K562 (cell line): ENCODE results near the gene ERN1. TPM values are rescaled to one million over a fixed set of nuclear protein-coding genes. Genes with fewer than 3 reads are reported as not detected.

Source experiments
- ATAC-seq: fragments of 200-7000 bp; cut with Tn5 transposase; 3 replicates; pipeline ENCODE4 v1.9.1; 2020; ENCODE audit warnings: moderate library complexity
- BruUV-seq: library from RNA; stranded (reverse); fragments of 400-500 nt; replicated peaks from 2 replicates; lab custom pipeline; 2021; lab: Mats Ljungman, UMichigan
- CTCF ChIA-PET: fragments of 300-600 bp; formaldehyde crosslinking; extraction: SDS; loops from one replicate; lab custom pipeline; 2021; ENCODE audit warnings: low intra/inter-chr PET ratio; lab: Yijun Ruan, JAX
- POLR2A ChIA-PET: fragments of 300-600, 350-650 bp; sonication (Branson Sonifier 250); formaldehyde crosslinking; extraction: SDS; loops from one replicate; lab custom pipeline; 2021; ENCODE audit warnings: antibody characterized with exemption, inconsistent platforms; lab: Yijun Ruan, JAX
- DNase-seq, 4 experiments: peaks; one replicate each; pipeline versions ENCODE4 v3.0.0 to v3.0.0-alpha.2; 2011 to 2018; ENCODE audit warnings: low spot score in 3 of 4, mixed read lengths in 3 of 4; ENCODE audit errors: extremely low read depth in 1 of 4
- FAIRE-seq: peaks from 2 replicates; lab custom pipeline; 2011; peaks lifted over from hg19 to GRCh38; lab: Jason Lieb, UNC
- H2AFZ ChIP-seq: 2 replicates; pipeline ENCODE4 v1.6.0; 2011; ENCODE audit warnings: low read depth, low read length, control low read depth, inconsistent platforms
- H3K27ac ChIP-seq: fragments of 200-600 bp; 3 replicates; pipeline ENCODE4 v1.8.0; 2011; ENCODE audit warnings: low read depth, mild to moderate bottlenecking, control low read depth, inconsistent platforms, low read length, moderate library complexity, mixed read lengths; ENCODE audit errors: extremely low read depth
- H3K27me3 ChIP-seq, 2 experiments: fragments of 300-600 bp in 1 of 2; 2 replicates in 1 of 2; 3 replicates in 1 of 2; pipeline versions ENCODE4 v1.6.0 to v1.8.0; 2011; ENCODE audit warnings: inconsistent platforms in 2 of 2, low read length in 2 of 2, mild to moderate bottlenecking in 1 of 2, mixed read lengths in 1 of 2, moderate library complexity in 1 of 2; ENCODE audit not compliant: control insufficient read depth in 2 of 2, insufficient read depth in 2 of 2
- H3K36me3 ChIP-seq: fragments of 300-600 bp; 3 replicates; pipeline ENCODE4 v1.8.0; 2011; ENCODE audit warnings: mild to moderate bottlenecking, low read length, inconsistent platforms; ENCODE audit not compliant: control insufficient read depth, insufficient read depth
- H3K4me1 ChIP-seq, 2 experiments: fragments of 200-600 bp in 1 of 2; replicated peaks in 1 of 2; 2 replicates in 1 of 2; 3 replicates in 1 of 2; pipeline versions ENCODE4 v1.5.1 to v1.8.0; 2011; ENCODE audit warnings: inconsistent platforms in 2 of 2, low read length in 2 of 2, mild to moderate bottlenecking in 1 of 2, mixed read lengths in 1 of 2, moderate library complexity in 1 of 2; ENCODE audit not compliant: control insufficient read depth in 2 of 2, insufficient read depth in 2 of 2
- H3K4me2 ChIP-seq: 2 replicates; pipeline ENCODE4 v1.6.1; 2011; ENCODE audit warnings: low read length, control low read depth, inconsistent platforms, mixed read lengths; ENCODE audit not compliant: insufficient read depth
- H3K4me3 ChIP-seq: fragments of 200-600 bp; sonication (generic), shearing (Covaris generic); 2 replicates; pipeline ENCODE4 v1.5.1; 2016; ENCODE audit warnings: control low read depth, inconsistent platforms
- H3K79me2 ChIP-seq: fragments of 200-600 bp; 3 replicates; pipeline ENCODE4 v1.8.0; 2011; ENCODE audit warnings: low read length, inconsistent platforms; ENCODE audit not compliant: control insufficient read depth, insufficient read depth
- H3K9ac ChIP-seq, 2 experiments: 2 replicates each; pipeline versions ENCODE4 v1.6.0 to v1.6.1; 2011; ENCODE audit warnings: low read depth in 2 of 2, low read length in 2 of 2, control low read depth in 1 of 2, inconsistent platforms in 1 of 2, mild to moderate bottlenecking in 1 of 2, mixed read lengths in 1 of 2; ENCODE audit not compliant: insufficient read depth in 1 of 2
- H3K9me1 ChIP-seq: one replicate; pipeline ENCODE4 v1.6.0; 2011; ENCODE audit warnings: inconsistent platforms, mild to moderate bottlenecking, low read length, moderate library complexity; ENCODE audit not compliant: control insufficient read depth, insufficient read depth
- H3K9me3 ChIP-seq: replicated peaks from 2 replicates; pipeline ENCODE4 v1.5.1; 2011; ENCODE audit warnings: low read depth, low read length, inconsistent platforms; ENCODE audit not compliant: control insufficient read depth, insufficient read depth
- H4K20me1 ChIP-seq: replicated peaks from 2 replicates; pipeline ENCODE4 v1.6.1; 2011; ENCODE audit warnings: low read length, inconsistent platforms, mixed read lengths; ENCODE audit not compliant: control insufficient read depth, insufficient read depth
- CBFA2T3 ChIP-seq: fragments of 450-650 bp; IDR thresholded peaks from 2 replicates; pipeline ENCODE4 v1.6.1; 2017
- EGR1 ChIP-seq: fragments of 450-650 bp; conservative IDR thresholded peaks from 2 replicates; pipeline ENCODE4 v1.6.1; 2017; ENCODE audit warnings: mild to moderate bottlenecking
- GABPA ChIP-seq: fragments of 200-800 bp; sonication (Bioruptor generic); conservative IDR thresholded peaks from 2 replicates; pipeline ENCODE4 v1.6.1; 2016; ENCODE audit warnings: low read depth, missing genetic modification characterization, missing compliant biosample characterization
- GATAD2B ChIP-seq: fragments of 450-650 bp; IDR thresholded peaks from 2 replicates; pipeline ENCODE4 v1.6.1; 2017; ENCODE audit warnings: mild to moderate bottlenecking, borderline replicate concordance
- JUND ChIP-seq, 2 experiments: IDR thresholded peaks; 2 replicates in 1 of 2; 3 replicates in 1 of 2; pipeline ENCODE4 v1.6.1; 2011; ENCODE audit warnings: borderline replicate concordance in 2 of 2, low read depth in 2 of 2, low read length in 2 of 2, improper control_type of control experiment in 1 of 2, missing biosample characterization in 1 of 2, missing genetic modification characterization in 1 of 2, missing genetic modification reagents in 1 of 2
- KAT7 ChIP-seq: sonication (generic); formaldehyde crosslinking; IDR thresholded peaks from 2 replicates; pipeline ENCODE4 v1.8.0; 2022; ENCODE audit warnings: missing genetic modification reagents, mild to moderate bottlenecking, borderline replicate concordance
- KDM4B ChIP-seq, 2 experiments: fragments of 450-650 bp in 1 of 2; sonication (generic) in 1 of 2; IDR thresholded peaks; 2 replicates each; pipeline ENCODE4 v1.6.1; 2016 to 2017; ENCODE audit warnings: borderline replicate concordance in 2 of 2, antibody characterized with exemption in 1 of 2, low read depth in 1 of 2, mild to moderate bottlenecking in 1 of 2
- MAFG ChIP-seq: fragments of 450-650 bp; conservative IDR thresholded peaks from 2 replicates; pipeline ENCODE4 v1.6.1; 2016; ENCODE audit warnings: missing genetic modification characterization, missing compliant biosample characterization
- NCOA4 ChIP-seq: fragments of 450-650 bp; IDR thresholded peaks from 2 replicates; pipeline ENCODE4 v1.6.1; 2018; ENCODE audit warnings: mild to moderate bottlenecking; ENCODE audit not compliant: partially characterized antibody
- SIRT6 ChIP-seq: IDR thresholded peaks from one replicate; pipeline ENCODE4 v1.6.1; 2012; ENCODE audit warnings: low read depth, mild to moderate bottlenecking, control low read depth, inconsistent platforms, low read length, moderate library complexity
- THRAP3 ChIP-seq: fragments of 450-650 bp; IDR thresholded peaks from 2 replicates; pipeline ENCODE4 v1.6.1; 2016; ENCODE audit warnings: mild to moderate bottlenecking, inconsistent platforms, borderline replicate concordance
- ZNF316 ChIP-seq: fragments of 450-650 bp; IDR thresholded peaks from 2 replicates; pipeline ENCODE4 v1.6.1; 2016
- WGBS: fragments of 100-300 bp; shearing (Covaris generic); methylation state at CpG from one replicate; pipeline ENCODE4 v1.1.6; 2016; ENCODE audit warnings: low coverage, mixed read lengths; ENCODE audit not compliant: insufficient coverage; ENCODE audit errors: missing lambda C conversion rate; 5-methylcytosine and 5-hydroxymethylcytosine counted together
- in situ Hi-C: fragments of 300-500 bp; cut with MboI; formaldehyde crosslinking; loops from 4 replicates; pipeline ENCODE4 v1.15.0; 2018; ENCODE audit warnings: inconsistent platforms, mixed read lengths
- intact Hi-C: fragments of 100-400 bp; cut with micrococcal nuclease; formaldehyde crosslinking; loops from 2 replicates; pipeline ENCODE4 v1.14.2; 2022
- polyA plus RNA-seq, 8 experiments: library from polyadenylated mRNA; depleted of rRNA in 4 of 8; stranded (reverse) in 5 of 8; unstranded in 3 of 8; fragments of >200 nt; fragmentation: Nextera tagmentation in 2 of 8; fragmentation: Illumina TruSeq in 1 of 8; extraction: Ambion mirVana in 2 of 8; extraction: Trizol in 1 of 8; gene quantifications; 2 replicates each; pipeline versions ENCODE4 v1.2.1 to v1.2.3, GENCODE V29; 2011 to 2014; ENCODE audit warnings: inconsistent platforms in 1 of 8, missing spikeins in 1 of 8
- small RNA-seq: library from RNA; depleted of rRNA; stranded (forward); fragments of <200 nt; gene quantifications from one replicate; pipeline ENCODE3, GENCODE V24; 2014
- total RNA-seq, 7 experiments: library from RNA; depleted of rRNA in 6 of 7; stranded (reverse); fragments of >200 nt in 6 of 7; fragmentation: Illumina TruSeq in 2 of 7; extraction: Trizol in 2 of 7; gene quantifications; 2 replicates each; pipeline versions ENCODE4 v1.2.1 to v1.2.3, GENCODE V29; 2011 to 2021; ENCODE audit warnings: low replicate concordance in 1 of 7

ERN1 gene
- total and polyA plus RNA-seq, 9 of the 15 experiments (the other 6 are each of a cell fraction or from before 2014, with no cell fraction given), result 2.1 to 22.5 (median 7.3) TPM

DNA sequence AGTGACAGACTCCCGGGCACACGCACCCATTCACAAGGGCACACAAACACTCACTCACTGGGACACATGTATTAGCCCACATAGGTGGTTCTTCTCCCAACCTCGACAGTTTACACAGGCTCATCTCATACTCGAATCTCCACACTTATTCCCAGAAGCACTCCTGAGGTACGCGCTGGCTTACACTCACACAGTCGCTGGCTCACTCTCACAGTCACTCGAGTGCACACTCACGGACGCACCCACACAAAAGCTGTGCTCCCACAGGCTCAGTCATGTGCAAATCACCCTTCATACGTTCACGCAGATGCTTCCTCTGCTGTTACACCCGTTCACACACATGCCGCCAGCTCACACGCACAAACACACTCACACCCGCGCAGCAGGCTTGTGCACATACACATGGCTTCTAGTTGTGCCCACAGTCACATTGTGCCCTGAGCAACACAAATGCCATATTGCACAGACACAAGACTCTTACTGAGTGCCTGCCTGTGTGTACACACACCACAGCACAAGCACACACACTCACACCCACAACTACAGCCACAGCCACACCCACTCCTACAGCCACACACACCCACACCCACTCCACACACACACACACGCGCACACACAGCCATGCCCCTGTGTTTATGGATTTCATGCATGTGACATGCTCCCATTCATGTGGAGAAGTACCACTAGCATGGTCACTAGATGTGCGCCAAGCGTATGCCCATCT is 140.2 kb downstream of the ERN1 start:
- Histone ChIP-seq H3K9me3 (no peaks in the 10 kb centered on the region), H3K27me3 (peaks cover 12 to 28% of the 10 kb centered on the region in 2 experiments; a peak in 4 of 5 replicates), H3K9ac (peak overlapping the region in 1 of 2 experiments; percentile 79; a peak in 1 of 4 replicates), H2AFZ (no peak overlapping the region), H3K9me1 (no peaks in the 10 kb centered on the region), H3K4me3 (no peak overlapping the region), H4K20me1 (no peaks in the 10 kb centered on the region), H3K79me2 (no peaks in the 10 kb centered on the region), H3K36me3 (no peaks in the 10 kb centered on the region), H3K27ac (no peak overlapping the region), H3K4me2 (no peak overlapping the region), H3K4me1 (peaks cover 7 to 34% of the 10 kb centered on the region in 2 experiments)
- TF ChIP-seq NCOA4 (no peak), GABPA (tag) (no peak), CBFA2T3 (no peak), SIRT6 (no peak), ZNF316 (no peak), JUND (IDR thresholded peaks at IDR 0.05; ENCODE audit: borderline replicate concordance, low read depth, low read length) (no peak), JUND (tag; IDR thresholded peaks at IDR 0.05; ENCODE audit: borderline replicate concordance, low read depth, low read length) (no peak), KDM4B (IDR thresholded peaks at IDR 0.05; ENCODE audit: borderline replicate concordance in 2 of 2, low read depth in 1 of 2) (0 out of 4 replicates have a peak, but pooled peaks of 1 of the 2 experiments have one; percentile 6), GATAD2B (no peak), KAT7 (no peak), EGR1 (peak; percentile 59), MAFG (tag) (no peak), THRAP3 (no peak)
- in situ Hi-C loops, result no loop called here
- ATAC-seq (no peak), DNase-seq (no peak), FAIRE-seq (no peak)
- ChIA-PET POLR2A (interaction anchor here (0.7 to 1.6 kb wide), 6 partner anchors 10 to 156 kb away, joined by 3 to 6 read pairs (median 5); no protein-coding TSS in a partner anchor), CTCF (interaction anchor here (0.8 to 1.0 kb wide), 2 partner anchors 70 to 71 kb away, joined by 3 read pairs; partner anchors contain the start of gene GH1)
- 48% methylated on average over 21 of the region's 21 CpGs for WGBS
- intact Hi-C loops, result loop anchor here (2.0 to 5.0 kb wide), 3 partner anchors 38 to 71 kb away; partner anchors contain the start of gene GH1
- BruUV-seq, result no TSS peak

Small RNAs within 50 kb of the gene (small RNA-seq; reads per million reads assigned to genes)
- gene SNORD104, result 160,499 reads per million, percentile 100 among the genes with 10 or more reads in this experiment

Other genes starting within 250 kb of the ERN1 start
Only the 7 nearest of the 9 such genes appear.
- not detected in 2 replicates for gene CSHL1, start 218.9 kb downstream of the ERN1 start, total RNA-seq (2014; rRNA removed)
- not detected in 2 replicates for gene CSHL1, start 218.9 kb downstream of the ERN1 start, total RNA-seq (2014; rRNA removed; fragmentation: Illumina TruSeq; extraction: Trizol)
- not detected in 2 replicates for gene CSHL1, start 218.9 kb downstream of the ERN1 start, total RNA-seq (2015; rRNA removed; fragmentation: Illumina TruSeq; extraction: Trizol)
- not detected in 2 replicates for gene CSHL1, start 218.9 kb downstream of the ERN1 start, total RNA-seq (2021)
- not detected in 2 replicates for gene CSHL1, start 218.9 kb downstream of the ERN1 start, polyA plus RNA-seq (2011; rRNA removed)
- gene CSHL1, start 218.9 kb downstream of the ERN1 start, polyA plus RNA-seq (2014; fragmentation: Illumina TruSeq; extraction: Trizol), result not detected in 2 replicates
- gene CSHL1, start 218.9 kb downstream of the ERN1 start, polyA plus RNA-seq (2014; fragmentation: Nextera tagmentation; extraction: Ambion mirVana), result not detected
- not detected in 2 replicates for gene CSHL1, start 218.9 kb downstream of the ERN1 start, polyA plus RNA-seq (2014; rRNA removed)
- not detected in 2 replicates for gene GH1, start 211.3 kb downstream of the ERN1 start, total RNA-seq (2014; rRNA removed)
- not detected in 2 replicates for gene GH1, start 211.3 kb downstream of the ERN1 start, total RNA-seq (2014; rRNA removed; fragmentation: Illumina TruSeq; extraction: Trizol)
- not detected in 2 replicates for gene GH1, start 211.3 kb downstream of the ERN1 start, total RNA-seq (2015; rRNA removed; fragmentation: Illumina TruSeq; extraction: Trizol)
- not detected in 2 replicates for gene GH1, start 211.3 kb downstream of the ERN1 start, total RNA-seq (2021)
- gene GH1, start 211.3 kb downstream of the ERN1 start, polyA plus RNA-seq (2011; rRNA removed), result not detected in 2 replicates
- not detected in 2 replicates for gene GH1, start 211.3 kb downstream of the ERN1 start, polyA plus RNA-seq (2014; fragmentation: Illumina TruSeq; extraction: Trizol)
- not detected for gene GH1, start 211.3 kb downstream of the ERN1 start, polyA plus RNA-seq (2014; fragmentation: Nextera tagmentation; extraction: Ambion mirVana)
- not detected in 2 replicates for gene GH1, start 211.3 kb downstream of the ERN1 start, polyA plus RNA-seq (2014; rRNA removed)
- gene CD79B, start 197.8 kb downstream of the ERN1 start, total RNA-seq (2014; rRNA removed), result not detected in 2 replicates
- gene CD79B, start 197.8 kb downstream of the ERN1 start, total RNA-seq (2014; rRNA removed; fragmentation: Illumina TruSeq; extraction: Trizol), result 0.44 TPM in 1 of 2 replicates, not detected in the other
- not detected in 2 replicates for gene CD79B, start 197.8 kb downstream of the ERN1 start, total RNA-seq (2015; rRNA removed; fragmentation: Illumina TruSeq; extraction: Trizol)
- 0.38 and 0.62 TPM in 2 replicates for gene CD79B, start 197.8 kb downstream of the ERN1 start, total RNA-seq (2021)
- 0.34 and 0.50 TPM in 2 replicates for gene CD79B, start 197.8 kb downstream of the ERN1 start, polyA plus RNA-seq (2011; rRNA removed)
- gene CD79B, start 197.8 kb downstream of the ERN1 start, polyA plus RNA-seq (2014; fragmentation: Illumina TruSeq; extraction: Trizol), result 0.12 and 0.39 TPM in 2 replicates
- under 1 TPM; 0.15 to 0.18 TPM for gene CD79B, start 197.8 kb downstream of the ERN1 start, polyA plus RNA-seq (2014; fragmentation: Nextera tagmentation; extraction: Ambion mirVana)
- 0.57 TPM in 1 of 2 replicates, not detected in the other for gene CD79B, start 197.8 kb downstream of the ERN1 start, polyA plus RNA-seq (2014; rRNA removed)
- 1.6 and 1.8 TPM in 2 replicates for gene SCN4A, start 157.2 kb downstream of the ERN1 start, total RNA-seq (2014; rRNA removed)
- 0.73 and 1.4 TPM in 2 replicates for gene SCN4A, start 157.2 kb downstream of the ERN1 start, total RNA-seq (2014; rRNA removed; fragmentation: Illumina TruSeq; extraction: Trizol)
- gene SCN4A, start 157.2 kb downstream of the ERN1 start, total RNA-seq (2015; rRNA removed; fragmentation: Illumina TruSeq; extraction: Trizol), result 0.08 and 0.29 TPM in 2 replicates
- 1.1 and 1.4 TPM in 2 replicates for gene SCN4A, start 157.2 kb downstream of the ERN1 start, total RNA-seq (2021)
- gene SCN4A, start 157.2 kb downstream of the ERN1 start, polyA plus RNA-seq (2011; rRNA removed), result 0.50 and 0.60 TPM in 2 replicates
- gene SCN4A, start 157.2 kb downstream of the ERN1 start, polyA plus RNA-seq (2014; fragmentation: Illumina TruSeq; extraction: Trizol), result 1.9 and 4.6 TPM in 2 replicates
- gene SCN4A, start 157.2 kb downstream of the ERN1 start, polyA plus RNA-seq (2014; fragmentation: Nextera tagmentation; extraction: Ambion mirVana), result 1 to 10 TPM; 1.7 to 2.6 TPM
- 0.54 and 2.1 TPM in 2 replicates for gene SCN4A, start 157.2 kb downstream of the ERN1 start, polyA plus RNA-seq (2014; rRNA removed)
- not detected in 2 replicates for gene PRR29, start 131.8 kb downstream of the ERN1 start, total RNA-seq (2014; rRNA removed)
- gene PRR29, start 131.8 kb downstream of the ERN1 start, total RNA-seq (2014; rRNA removed; fragmentation: Illumina TruSeq; extraction: Trizol), result not detected in 2 replicates
- not detected in 2 replicates for gene PRR29, start 131.8 kb downstream of the ERN1 start, total RNA-seq (2015; rRNA removed; fragmentation: Illumina TruSeq; extraction: Trizol)
- 0.04 TPM in 1 of 2 replicates, not detected in the other for gene PRR29, start 131.8 kb downstream of the ERN1 start, total RNA-seq (2021)
- not detected in 2 replicates for gene PRR29, start 131.8 kb downstream of the ERN1 start, polyA plus RNA-seq (2011; rRNA removed)
- gene PRR29, start 131.8 kb downstream of the ERN1 start, polyA plus RNA-seq (2014; fragmentation: Illumina TruSeq; extraction: Trizol), result 0.10 and 0.18 TPM in 2 replicates
- gene PRR29, start 131.8 kb downstream of the ERN1 start, polyA plus RNA-seq (2014; fragmentation: Nextera tagmentation; extraction: Ambion mirVana), result under 1 TPM; 0.08 to 0.20 TPM
- 0.11 and 0.58 TPM in 2 replicates for gene PRR29, start 131.8 kb downstream of the ERN1 start, polyA plus RNA-seq (2014; rRNA removed)
- gene ICAM2, start 109.5 kb downstream of the ERN1 start, total RNA-seq (2014; rRNA removed), result 56.9 and 85.3 TPM in 2 replicates
- gene ICAM2, start 109.5 kb downstream of the ERN1 start, total RNA-seq (2014; rRNA removed; fragmentation: Illumina TruSeq; extraction: Trizol), result 28.3 and 42.2 TPM in 2 replicates
- gene ICAM2, start 109.5 kb downstream of the ERN1 start, total RNA-seq (2015; rRNA removed; fragmentation: Illumina TruSeq; extraction: Trizol), result 59.0 and 60.6 TPM in 2 replicates
- gene ICAM2, start 109.5 kb downstream of the ERN1 start, total RNA-seq (2021), result 60.6 and 65.4 TPM in 2 replicates
- gene ICAM2, start 109.5 kb downstream of the ERN1 start, polyA plus RNA-seq (2011; rRNA removed), result 51.0 and 64.1 TPM in 2 replicates
- 89.4 and 91.6 TPM in 2 replicates for gene ICAM2, start 109.5 kb downstream of the ERN1 start, polyA plus RNA-seq (2014; fragmentation: Illumina TruSeq; extraction: Trizol)
- gene ICAM2, start 109.5 kb downstream of the ERN1 start, polyA plus RNA-seq (2014; fragmentation: Nextera tagmentation; extraction: Ambion mirVana), result 10 to 100 TPM; 37.9 to 68.1 TPM
- 70.5 and 78.0 TPM in 2 replicates for gene ICAM2, start 109.5 kb downstream of the ERN1 start, polyA plus RNA-seq (2014; rRNA removed)
- gene TEX2, start 133.1 kb upstream of the ERN1 start, total RNA-seq (2014; rRNA removed), result 19.8 and 23.9 TPM in 2 replicates
- gene TEX2, start 133.1 kb upstream of the ERN1 start, total RNA-seq (2014; rRNA removed; fragmentation: Illumina TruSeq; extraction: Trizol), result 17.5 and 17.7 TPM in 2 replicates
- 17.7 and 18.1 TPM in 2 replicates for gene TEX2, start 133.1 kb upstream of the ERN1 start, total RNA-seq (2015; rRNA removed; fragmentation: Illumina TruSeq; extraction: Trizol)
- 24.5 and 27.6 TPM in 2 replicates for gene TEX2, start 133.1 kb upstream of the ERN1 start, total RNA-seq (2021)
- 15.2 and 19.3 TPM in 2 replicates for gene TEX2, start 133.1 kb upstream of the ERN1 start, polyA plus RNA-seq (2011; rRNA removed)
- 23.6 and 27.6 TPM in 2 replicates for gene TEX2, start 133.1 kb upstream of the ERN1 start, polyA plus RNA-seq (2014; fragmentation: Illumina TruSeq; extraction: Trizol)
- gene TEX2, start 133.1 kb upstream of the ERN1 start, polyA plus RNA-seq (2014; fragmentation: Nextera tagmentation; extraction: Ambion mirVana), result 1 to 10 TPM; 4.1 to 4.8 TPM
- 18.4 and 20.2 TPM in 2 replicates for gene TEX2, start 133.1 kb upstream of the ERN1 start, polyA plus RNA-seq (2014; rRNA removed)